ENCODE measurements around the gene TNS3.
A peak's percentile ranks its signal among the peaks of the same experiment; 100 is the strongest.

TNS3 gene

DNA sequence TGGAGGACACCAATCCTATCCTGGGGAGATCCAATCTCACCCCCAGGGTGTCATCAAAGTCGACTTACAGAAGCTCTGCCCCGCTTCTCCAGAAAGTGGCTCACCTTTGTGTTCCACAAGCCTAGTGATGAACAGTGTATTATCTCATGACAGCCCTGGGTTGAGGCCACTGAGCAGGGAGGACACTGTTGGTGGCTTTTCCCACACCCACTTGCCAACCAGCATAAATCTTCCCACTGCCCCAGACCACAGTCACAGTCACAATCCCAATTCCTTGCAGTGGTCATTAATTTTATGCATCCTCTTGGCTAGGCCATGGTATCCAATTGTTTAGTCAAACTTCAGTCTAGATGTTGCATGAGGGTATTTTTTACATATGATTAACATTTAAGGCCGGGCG lies 18.4 kb downstream of the TNS3 start:
- WGBS (ENCODE audit: insufficient coverage): no CpG with 5 or more reads among the region's 4 CpGs

DNA sequence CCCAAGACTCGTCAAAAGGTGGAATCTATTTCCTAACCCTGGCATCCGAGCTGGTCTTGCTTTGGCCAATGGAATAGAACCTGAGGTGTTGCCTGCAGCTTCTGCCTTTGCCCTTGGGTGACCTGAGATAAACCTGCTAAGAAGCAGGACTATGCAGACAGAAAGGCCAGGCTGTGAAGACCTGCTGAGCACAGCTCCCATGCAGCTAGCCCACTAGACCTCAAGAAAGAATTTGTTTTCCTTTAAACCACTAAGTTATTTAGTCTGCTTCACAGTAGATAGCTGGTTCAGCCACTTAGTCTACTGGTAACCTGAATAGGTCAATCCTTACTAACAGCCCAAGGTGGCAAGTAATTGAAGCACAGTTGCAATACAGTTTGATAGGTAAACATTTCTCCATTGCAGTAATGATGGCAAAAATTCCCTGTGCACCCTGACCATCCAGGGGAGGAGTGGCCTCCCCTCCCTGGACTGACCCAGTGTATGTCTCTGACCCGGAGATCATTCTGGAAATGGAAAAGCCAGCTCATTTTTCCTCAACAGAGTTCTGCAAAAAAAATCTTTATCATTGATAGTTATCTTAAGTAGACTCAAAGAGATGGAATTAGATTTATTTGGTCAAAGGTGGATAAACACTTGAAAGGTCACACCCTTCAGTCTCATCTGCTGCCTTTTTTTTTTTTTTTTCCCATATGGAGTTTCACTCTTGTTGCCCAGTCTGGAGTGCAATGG lies 20.0 kb downstream of the TNS3 start:
- no peak overlapping the region for H3K27ac ChIP-seq (ENCODE audit: insufficient read depth in 1 of 2, low read depth in 1 of 2, low read length in 2 of 2, poor library complexity in 1 of 2, severe bottlenecking in 2 of 2)
- H3K27me3 ChIP-seq (replicated peaks in 2 of 5; ENCODE audit: control insufficient read depth in 4 of 5, insufficient read depth in 5 of 5, low read length in 4 of 5): no peaks in the 10 kb centered on the region
- no peak for DNase-seq
- no peaks in the 10 kb centered on the region for H3K9me3 ChIP-seq (ENCODE audit: control extremely low read depth in 1 of 5, control insufficient read depth in 4 of 5, insufficient read depth in 2 of 5, low read depth in 1 of 5, low read length in 4 of 5)
- H3K4me3 ChIP-seq (ENCODE audit: control insufficient read depth in 1 of 7, extremely low read depth in 1 of 7, insufficient read depth in 4 of 7, low read depth in 2 of 7, low read length in 6 of 7): no peak overlapping the region
- H3K36me3 ChIP-seq (ENCODE audit: control insufficient read depth in 4 of 4, insufficient read depth in 4 of 4, low read length in 3 of 4): peaks cover 0 to 29% (median 18%) of the 10 kb centered on the region in 4 experiments
- ChIA-PET POLR2A (interaction anchor here (0.9 kb wide), 1 partner anchor 12 kb away, joined by 3 read pairs; no protein-coding TSS in a partner anchor), CTCF (interaction anchor here (0.8 to 2.0 kb wide), 5 partner anchors 9 to 17 kb away, joined by 3 to 5 read pairs (median 5); no protein-coding TSS in a partner anchor)
- peaks cover 4 to 38% (median 27%) of the 10 kb centered on the region in 4 experiments for H3K4me1 ChIP-seq (ENCODE audit: control extremely low read depth in 1 of 4, control insufficient read depth in 4 of 4, insufficient read depth in 4 of 4, low read length in 3 of 4)
- WGBS (ENCODE audit: insufficient coverage): 93% methylated on average over 2 of the region's 3 CpGs

More for the DNA sequence above, 18.4 kb downstream of the TNS3 start:
- Histone ChIP-seq H3K9me3 (ENCODE audit: control extremely low read depth in 1 of 5, control insufficient read depth in 4 of 5, insufficient read depth in 2 of 5, low read depth in 1 of 5, low read length in 4 of 5) (no peaks in the 10 kb centered on the region), H3K27ac (ENCODE audit: insufficient read depth in 1 of 2, low read depth in 1 of 2, low read length in 2 of 2, poor library complexity in 1 of 2, severe bottlenecking in 2 of 2) (no peak overlapping the region), H3K4me1 (ENCODE audit: control extremely low read depth in 1 of 4, control insufficient read depth in 4 of 4, insufficient read depth in 4 of 4, low read length in 3 of 4) (peaks cover 5 to 44% (median 34%) of the 10 kb centered on the region in 4 experiments), H3K36me3 (ENCODE audit: control insufficient read depth in 4 of 4, insufficient read depth in 4 of 4, low read length in 3 of 4) (peaks cover 0 to 36% (median 17%) of the 10 kb centered on the region in 4 experiments), H3K4me3 (ENCODE audit: control insufficient read depth in 1 of 7, extremely low read depth in 1 of 7, insufficient read depth in 4 of 7, low read depth in 2 of 7, low read length in 6 of 7) (no peak overlapping the region), H3K27me3 (replicated peaks in 2 of 5; ENCODE audit: control insufficient read depth in 4 of 5, insufficient read depth in 5 of 5, low read length in 4 of 5) (no peaks in the 10 kb centered on the region)
- POLR2A ChIA-PET: interaction anchor here (0.6 to 0.7 kb wide), 2 partner anchors 21 to 60 kb away, joined by 3 read pairs; no protein-coding TSS in a partner anchor
- CTCF ChIA-PET: interaction anchor here (0.6 to 2.0 kb wide), 4 partner anchors 16 to 29 kb away, joined by 3 to 5 read pairs (median 4); partner anchors contain the start of gene TNS3
- no peak for DNase-seq

DNA sequence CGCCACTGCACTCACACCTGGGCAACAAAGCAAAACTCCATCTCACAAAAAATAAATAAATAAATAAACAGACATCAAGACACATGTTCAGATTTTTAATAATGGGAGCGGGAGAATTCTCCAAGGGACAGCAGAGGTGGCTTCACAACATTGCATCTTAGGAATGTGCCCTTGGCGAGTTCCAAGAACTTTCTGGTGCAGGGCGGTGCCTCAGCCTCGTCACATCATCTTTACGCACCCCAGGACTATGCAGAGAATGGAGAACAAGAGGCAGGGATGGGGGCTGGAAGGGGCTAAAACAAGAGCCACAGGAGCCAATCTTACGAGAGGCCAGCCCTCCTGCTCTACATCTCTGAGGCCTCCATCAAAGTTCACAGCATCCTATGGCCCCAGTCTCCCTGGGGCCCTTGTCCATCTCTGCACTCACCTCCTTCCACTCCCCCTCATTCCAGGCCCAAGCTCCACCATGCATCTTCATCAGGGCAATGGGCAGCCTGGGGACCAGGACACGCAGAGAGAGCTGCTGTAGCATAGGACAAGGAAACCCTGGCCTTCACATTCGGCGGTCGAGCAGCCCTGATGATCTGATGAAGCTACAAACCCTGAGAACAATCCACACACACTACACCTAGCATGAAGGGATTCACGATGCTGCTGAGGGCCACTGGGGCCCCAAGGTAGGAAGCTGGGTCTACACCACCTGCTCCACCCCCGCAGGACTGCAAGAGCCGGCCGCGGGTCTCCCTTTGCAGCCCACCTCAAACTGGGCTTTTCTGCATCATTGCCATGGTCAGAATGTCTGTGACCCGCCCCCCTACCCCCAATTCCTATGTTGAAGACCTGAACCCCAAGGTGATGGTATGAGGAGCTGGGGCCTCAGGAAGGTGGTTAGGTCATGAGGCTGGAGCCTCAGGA lies 22.3 kb downstream of the TNS3 start:
- peaks cover 0 to 31% (median 22%) of the 10 kb centered on the region in 4 experiments for H3K36me3 ChIP-seq (ENCODE audit: control insufficient read depth in 4 of 4, insufficient read depth in 4 of 4, low read length in 3 of 4)
- no peak for DNase-seq
- no peaks in the 10 kb centered on the region for H3K9me3 ChIP-seq (ENCODE audit: control extremely low read depth in 1 of 5, control insufficient read depth in 4 of 5, insufficient read depth in 2 of 5, low read depth in 1 of 5, low read length in 4 of 5)
- ChIA-PET CTCF (interaction anchor here (0.9 to 1.1 kb wide), 2 partner anchors 13 to 19 kb away, joined by 3 to 4 read pairs; no protein-coding TSS in a partner anchor), POLR2A (interaction anchor here (0.6 kb wide), 1 partner anchor 18 kb away, joined by 4 read pairs; no protein-coding TSS in a partner anchor)
- peaks cover 4 to 27% (median 20%) of the 10 kb centered on the region in 4 experiments for H3K4me1 ChIP-seq (ENCODE audit: control extremely low read depth in 1 of 4, control insufficient read depth in 4 of 4, insufficient read depth in 4 of 4, low read length in 3 of 4)
- peak overlapping the region in 1 of 2 experiments; percentile 17 for H3K27ac ChIP-seq (ENCODE audit: insufficient read depth in 1 of 2, low read depth in 1 of 2, low read length in 2 of 2, poor library complexity in 1 of 2, severe bottlenecking in 2 of 2)
- no peak overlapping the region for H3K4me3 ChIP-seq (ENCODE audit: control insufficient read depth in 1 of 7, extremely low read depth in 1 of 7, insufficient read depth in 4 of 7, low read depth in 2 of 7, low read length in 6 of 7)
- 99% methylated on average over 9 of the region's 17 CpGs for WGBS (ENCODE audit: insufficient coverage)
- H3K27me3 ChIP-seq (replicated peaks in 2 of 5; ENCODE audit: control insufficient read depth in 4 of 5, insufficient read depth in 5 of 5, low read length in 4 of 5): no peaks in the 10 kb centered on the region

DNA sequence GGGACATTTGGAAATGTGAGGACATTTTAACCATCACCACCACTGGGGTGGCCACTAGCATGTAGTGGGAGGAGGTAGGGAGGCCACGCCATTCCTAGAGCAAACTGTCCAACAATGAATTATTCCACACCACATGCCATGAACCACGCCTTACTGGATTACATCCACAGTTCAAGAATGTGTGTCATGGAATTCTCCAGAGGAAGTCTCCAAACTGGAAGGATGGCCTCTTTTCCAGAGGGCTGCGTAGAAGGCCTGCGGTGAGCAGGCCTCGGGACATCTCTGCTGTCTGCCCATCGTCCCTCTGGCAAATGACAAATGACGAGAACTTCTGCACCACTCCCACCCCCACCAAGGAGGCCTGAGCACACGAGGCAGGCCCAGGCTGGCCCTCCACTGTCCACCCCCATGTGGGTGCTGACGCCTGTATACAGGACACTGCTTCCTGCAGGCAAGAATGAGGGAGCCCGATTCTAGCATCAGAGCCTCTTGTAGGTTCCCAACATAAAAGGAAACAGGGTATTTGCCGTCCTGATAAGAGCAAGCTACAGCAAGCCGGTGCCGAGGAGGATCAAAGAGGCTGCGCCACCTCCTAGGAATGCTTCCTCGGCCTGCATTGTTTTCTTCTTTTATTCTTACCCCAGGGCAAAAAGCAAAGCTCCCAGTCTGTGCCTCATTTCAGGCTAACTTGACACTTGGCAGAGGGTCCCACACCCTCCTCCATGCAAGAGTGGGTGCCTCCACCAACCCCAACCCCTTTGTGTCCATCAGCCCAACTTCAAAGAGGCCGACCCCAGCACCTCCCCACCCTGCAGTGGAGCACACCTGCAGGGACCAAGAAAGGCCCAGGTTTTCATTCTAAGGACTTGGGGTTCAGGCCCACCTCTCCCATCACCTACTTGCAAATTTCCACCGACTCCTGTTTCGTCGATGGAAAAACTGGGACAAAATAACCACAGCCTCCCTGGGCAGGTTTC lies 23.9 kb downstream of the TNS3 start:
- WGBS (ENCODE audit: insufficient coverage): 91% methylated on average over 10 of the region's 19 CpGs
- Histone ChIP-seq H3K9me3 (ENCODE audit: control extremely low read depth in 1 of 5, control insufficient read depth in 4 of 5, insufficient read depth in 2 of 5, low read depth in 1 of 5, low read length in 4 of 5) (peaks cover 0 to 3% (median 0%) of the 10 kb centered on the region in 5 experiments), H3K4me3 (ENCODE audit: control insufficient read depth in 1 of 7, extremely low read depth in 1 of 7, insufficient read depth in 4 of 7, low read depth in 2 of 7, low read length in 6 of 7) (no peak overlapping the region), H3K27ac (ENCODE audit: insufficient read depth in 1 of 2, low read depth in 1 of 2, low read length in 2 of 2, poor library complexity in 1 of 2, severe bottlenecking in 2 of 2) (no peak overlapping the region), H3K27me3 (replicated peaks in 2 of 5; ENCODE audit: control insufficient read depth in 4 of 5, insufficient read depth in 5 of 5, low read length in 4 of 5) (no peaks in the 10 kb centered on the region), H3K36me3 (ENCODE audit: control insufficient read depth in 4 of 4, insufficient read depth in 4 of 4, low read length in 3 of 4) (peaks cover 4 to 28% (median 17%) of the 10 kb centered on the region in 4 experiments), H3K4me1 (ENCODE audit: control extremely low read depth in 1 of 4, control insufficient read depth in 4 of 4, insufficient read depth in 4 of 4, low read length in 3 of 4) (peaks cover 4 to 26% (median 18%) of the 10 kb centered on the region in 4 experiments)
- POLR2A ChIA-PET: no interaction called here
- no peak for DNase-seq
- CTCF ChIA-PET: interaction anchor here (0.6 kb wide), 1 partner anchor 132 kb away, joined by 5 read pairs; no protein-coding TSS in a partner anchor

DNA sequence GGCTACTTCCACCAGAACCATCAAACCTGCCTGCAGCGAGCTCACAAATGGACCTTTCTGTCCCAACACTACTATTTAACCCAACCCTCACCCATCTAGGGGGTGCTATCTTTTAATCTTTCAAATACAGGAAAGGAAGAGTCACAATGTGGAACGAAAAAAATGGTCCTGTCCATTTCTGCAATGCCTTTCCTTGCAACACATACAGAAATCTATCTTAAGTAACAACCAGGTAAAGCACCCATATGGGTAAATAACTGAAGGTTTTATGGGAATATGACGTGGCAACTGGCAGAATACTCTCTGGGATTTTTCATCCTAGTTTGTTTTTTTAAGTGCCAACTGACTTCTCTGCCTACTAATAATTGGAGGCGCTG lies 24.6 kb downstream of the TNS3 start:
- ChIA-PET POLR2A (no interaction called here), CTCF (interaction anchor here (0.6 to 1.6 kb wide), 2 partner anchors 8 to 131 kb away, joined by 5 read pairs; no protein-coding TSS in a partner anchor)
- H3K9me3 ChIP-seq (ENCODE audit: control extremely low read depth in 1 of 5, control insufficient read depth in 4 of 5, insufficient read depth in 2 of 5, low read depth in 1 of 5, low read length in 4 of 5): peaks cover 0 to 3% (median 0%) of the 10 kb centered on the region in 5 experiments
- DNase-seq: no peak
- no peaks in the 10 kb centered on the region for H3K27me3 ChIP-seq (replicated peaks in 2 of 5; ENCODE audit: control insufficient read depth in 4 of 5, insufficient read depth in 5 of 5, low read length in 4 of 5)
- peaks cover 4 to 31% (median 22%) of the 10 kb centered on the region in 4 experiments for H3K4me1 ChIP-seq (ENCODE audit: control extremely low read depth in 1 of 4, control insufficient read depth in 4 of 4, insufficient read depth in 4 of 4, low read length in 3 of 4)
- no peak overlapping the region for H3K27ac ChIP-seq (ENCODE audit: insufficient read depth in 1 of 2, low read depth in 1 of 2, low read length in 2 of 2, poor library complexity in 1 of 2, severe bottlenecking in 2 of 2)
- 92% methylated on average over 2 of the region's 4 CpGs for WGBS (ENCODE audit: insufficient coverage)
- peaks cover 4 to 28% (median 14%) of the 10 kb centered on the region in 4 experiments for H3K36me3 ChIP-seq (ENCODE audit: control insufficient read depth in 4 of 4, insufficient read depth in 4 of 4, low read length in 3 of 4)
- H3K4me3 ChIP-seq (ENCODE audit: control insufficient read depth in 1 of 7, extremely low read depth in 1 of 7, insufficient read depth in 4 of 7, low read depth in 2 of 7, low read length in 6 of 7): no peak overlapping the region
